ENCODE results near the gene NOL12.

DNA sequence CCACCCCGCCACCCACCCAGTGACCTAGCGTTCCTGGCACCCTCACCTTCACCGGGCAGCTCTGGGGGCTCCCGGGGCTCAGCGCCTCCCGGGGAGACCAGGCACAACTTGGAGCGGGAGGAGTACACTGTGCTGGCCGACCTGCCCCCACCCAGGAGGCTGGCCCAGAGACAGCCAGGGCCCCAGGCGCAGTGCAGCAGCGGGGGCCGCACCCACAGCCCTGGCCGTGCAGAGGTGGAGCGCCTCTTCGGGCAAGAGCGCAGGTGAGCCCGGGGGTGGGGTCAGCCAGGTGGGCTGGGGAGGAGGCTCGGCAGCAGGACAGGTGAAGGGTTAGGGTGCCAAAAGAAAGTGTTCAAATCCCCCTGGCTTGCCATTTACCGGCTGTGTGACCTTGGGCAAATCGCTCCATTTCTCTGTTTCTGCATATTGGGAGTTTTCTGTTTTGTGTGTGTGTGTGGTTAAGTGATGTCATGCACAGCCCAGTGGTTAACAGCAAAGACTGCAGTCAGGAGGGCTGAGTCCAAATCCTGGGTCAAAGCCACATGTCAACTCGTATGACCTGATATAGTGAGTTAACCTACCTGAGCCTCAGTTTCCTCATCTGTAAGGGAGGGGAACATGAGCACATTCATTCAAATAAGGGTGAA is 40.2 kb downstream of the NOL12 start:
- TF ChIP-seq, protein P1, sequence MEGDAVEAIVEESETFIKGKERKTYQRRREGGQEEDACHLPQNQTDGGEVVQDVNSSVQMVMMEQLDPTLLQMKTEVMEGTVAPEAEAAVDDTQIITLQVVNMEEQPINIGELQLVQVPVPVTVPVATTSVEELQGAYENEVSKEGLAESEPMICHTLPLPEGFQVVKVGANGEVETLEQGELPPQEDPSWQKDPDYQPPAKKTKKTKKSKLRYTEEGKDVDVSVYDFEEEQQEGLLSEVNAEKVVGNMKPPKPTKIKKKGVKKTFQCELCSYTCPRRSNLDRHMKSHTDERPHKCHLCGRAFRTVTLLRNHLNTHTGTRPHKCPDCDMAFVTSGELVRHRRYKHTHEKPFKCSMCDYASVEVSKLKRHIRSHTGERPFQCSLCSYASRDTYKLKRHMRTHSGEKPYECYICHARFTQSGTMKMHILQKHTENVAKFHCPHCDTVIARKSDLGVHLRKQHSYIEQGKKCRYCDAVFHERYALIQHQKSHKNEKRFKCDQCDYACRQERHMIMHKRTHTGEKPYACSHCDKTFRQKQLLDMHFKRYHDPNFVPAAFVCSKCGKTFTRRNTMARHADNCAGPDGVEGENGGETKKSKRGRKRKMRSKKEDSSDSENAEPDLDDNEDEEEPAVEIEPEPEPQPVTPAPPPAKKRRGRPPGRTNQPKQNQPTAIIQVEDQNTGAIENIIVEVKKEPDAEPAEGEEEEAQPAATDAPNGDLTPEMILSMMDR (IDR thresholded peaks at IDR 0.05), result no peak
- no peak for TF ChIP-seq POLR2AphosphoS5 (IDR thresholded peaks at IDR 0.05; ENCODE audit: low read depth, low read length)
- no peak for TF ChIP-seq SIN3A (IDR thresholded peaks at IDR 0.05; ENCODE audit: borderline replicate concordance, insufficient read depth, low read depth, low read length)
- TF ChIP-seq, protein P2, sequence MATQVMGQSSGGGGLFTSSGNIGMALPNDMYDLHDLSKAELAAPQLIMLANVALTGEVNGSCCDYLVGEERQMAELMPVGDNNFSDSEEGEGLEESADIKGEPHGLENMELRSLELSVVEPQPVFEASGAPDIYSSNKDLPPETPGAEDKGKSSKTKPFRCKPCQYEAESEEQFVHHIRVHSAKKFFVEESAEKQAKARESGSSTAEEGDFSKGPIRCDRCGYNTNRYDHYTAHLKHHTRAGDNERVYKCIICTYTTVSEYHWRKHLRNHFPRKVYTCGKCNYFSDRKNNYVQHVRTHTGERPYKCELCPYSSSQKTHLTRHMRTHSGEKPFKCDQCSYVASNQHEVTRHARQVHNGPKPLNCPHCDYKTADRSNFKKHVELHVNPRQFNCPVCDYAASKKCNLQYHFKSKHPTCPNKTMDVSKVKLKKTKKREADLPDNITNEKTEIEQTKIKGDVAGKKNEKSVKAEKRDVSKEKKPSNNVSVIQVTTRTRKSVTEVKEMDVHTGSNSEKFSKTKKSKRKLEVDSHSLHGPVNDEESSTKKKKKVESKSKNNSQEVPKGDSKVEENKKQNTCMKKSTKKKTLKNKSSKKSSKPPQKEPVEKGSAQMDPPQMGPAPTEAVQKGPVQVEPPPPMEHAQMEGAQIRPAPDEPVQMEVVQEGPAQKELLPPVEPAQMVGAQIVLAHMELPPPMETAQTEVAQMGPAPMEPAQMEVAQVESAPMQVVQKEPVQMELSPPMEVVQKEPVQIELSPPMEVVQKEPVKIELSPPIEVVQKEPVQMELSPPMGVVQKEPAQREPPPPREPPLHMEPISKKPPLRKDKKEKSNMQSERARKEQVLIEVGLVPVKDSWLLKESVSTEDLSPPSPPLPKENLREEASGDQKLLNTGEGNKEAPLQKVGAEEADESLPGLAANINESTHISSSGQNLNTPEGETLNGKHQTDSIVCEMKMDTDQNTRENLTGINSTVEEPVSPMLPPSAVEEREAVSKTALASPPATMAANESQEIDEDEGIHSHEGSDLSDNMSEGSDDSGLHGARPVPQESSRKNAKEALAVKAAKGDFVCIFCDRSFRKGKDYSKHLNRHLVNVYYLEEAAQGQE (IDR thresholded peaks at IDR 0.05; ENCODE audit: insufficient read depth in 1 of 2, low read depth in 2 of 2, low read length in 1 of 2), result no peak

All from Panc1 (cell line).